ENCODE results near the gene MAPKAP1.
A peak's percentile ranks its signal among the peaks of the same experiment; 100 is the strongest.

MAPKAP1 gene

GRCh38 chr9:125477089-125477544 lies 229.9 kb downstream of the MAPKAP1 start:
- DNase-seq = no peak

GRCh38 chr9:125476645-125477044 lies 230.4 kb downstream of the MAPKAP1 start:
- DNase-seq = no peak

GRCh38 chr9:125475385-125475784 lies 231.6 kb downstream of the MAPKAP1 start:
- DNase-seq = no peak

- no peak for DNase-seq
These were observed 233.9 kb downstream of the MAPKAP1 start for GRCh38 chr9:125472926-125473701.

GRCh38 chr9:125472562-125472925 lies 234.5 kb downstream of the MAPKAP1 start:
- DNase-seq = no peak

GRCh38 chr9:125470767-125471580 lies 236.0 kb downstream of the MAPKAP1 start:
- no peak for DNase-seq

- DNase-seq = no peak
These were observed 236.8 kb downstream of the MAPKAP1 start for GRCh38 chr9:125470189-125470588.

GRCh38 chr9:125468646-125469045 lies 238.4 kb downstream of the MAPKAP1 start:
- DNase-seq = no peak

- DNase-seq = no peak
These were observed 239.8 kb downstream of the MAPKAP1 start for GRCh38 chr9:125467116-125467740.

GRCh38 chr9:125466411-125466810 lies 240.6 kb downstream of the MAPKAP1 start:
- no peak for DNase-seq

GRCh38 chr9:125464591-125465385 lies 242.2 kb downstream of the MAPKAP1 start:
- no peak for DNase-seq

- no peak for DNase-seq
These were observed 243.1 kb downstream of the MAPKAP1 start for GRCh38 chr9:125463926-125464325.

GRCh38 chr9:125462861-125463291 lies 244.1 kb downstream of the MAPKAP1 start:
- no peak for DNase-seq

- DNase-seq = no peak
These were observed 245.3 kb downstream of the MAPKAP1 start for GRCh38 chr9:125461636-125462190.

GRCh38 chr9:125460883-125461635 lies 245.9 kb downstream of the MAPKAP1 start:
- peak in 1 of 2 experiments; percentile 31 for DNase-seq

GRCh38 chr9:125460346-125460745 lies 246.7 kb downstream of the MAPKAP1 start:
- DNase-seq = no peak

- no peak for DNase-seq
These were observed 249.7 kb downstream of the MAPKAP1 start for GRCh38 chr9:125457357-125457756.

- DNase-seq = no peak
These were observed 251.1 kb downstream of the MAPKAP1 start for GRCh38 chr9:125455876-125456275.

- no peak for DNase-seq
These were observed 251.9 kb downstream of the MAPKAP1 start for GRCh38 chr9:125455132-125455531.

GRCh38 chr9:125447202-125447802 lies 259.7 kb downstream of the MAPKAP1 start:
- DNase-seq = no peak

- DNase-seq = no peak
These were observed 260.4 kb downstream of the MAPKAP1 start for GRCh38 chr9:125446561-125447094.
